Stimulated activated naive CD8-positive, alpha-beta T cell treated with anti-CD3 and anti-CD28 coated beads, Interleukin-15, Interleukin-2, amounts not matched to agents 100 ng/mL and 50 ng/mL, for 24 hours (primary cell): ENCODE data around the gene STAT3.
"Not testable (repeated sequence)": the region's sequence is repeated elsewhere in the genome, so short reads cannot be mapped to it uniquely, and the experiment has no call there.

Experiments used
- H3K27ac Mint-ChIP-seq: one replicate; pipeline ENCODE4 v1.8.0; 2021; ENCODE audit warnings: mild to moderate bottlenecking, mixed read lengths
- H3K27me3 Mint-ChIP-seq: one replicate; pipeline ENCODE4 v1.8.0; 2021; ENCODE audit warnings: mixed read lengths
- H3K36me3 Mint-ChIP-seq: one replicate; pipeline ENCODE4 v1.8.0; 2021; ENCODE audit warnings: low read depth, mixed read lengths
- H3K4me1 Mint-ChIP-seq: one replicate; pipeline ENCODE4 v1.8.0; 2021; ENCODE audit warnings: low read depth, mixed read lengths
- H3K4me3 Mint-ChIP-seq: one replicate; pipeline ENCODE4 v1.8.0; 2021; ENCODE audit warnings: mild to moderate bottlenecking, mixed read lengths
- H3K9me3 Mint-ChIP-seq: one replicate; pipeline ENCODE4 v1.8.0; 2021; ENCODE audit warnings: mixed read lengths

The STAT3 gene

DNA sequence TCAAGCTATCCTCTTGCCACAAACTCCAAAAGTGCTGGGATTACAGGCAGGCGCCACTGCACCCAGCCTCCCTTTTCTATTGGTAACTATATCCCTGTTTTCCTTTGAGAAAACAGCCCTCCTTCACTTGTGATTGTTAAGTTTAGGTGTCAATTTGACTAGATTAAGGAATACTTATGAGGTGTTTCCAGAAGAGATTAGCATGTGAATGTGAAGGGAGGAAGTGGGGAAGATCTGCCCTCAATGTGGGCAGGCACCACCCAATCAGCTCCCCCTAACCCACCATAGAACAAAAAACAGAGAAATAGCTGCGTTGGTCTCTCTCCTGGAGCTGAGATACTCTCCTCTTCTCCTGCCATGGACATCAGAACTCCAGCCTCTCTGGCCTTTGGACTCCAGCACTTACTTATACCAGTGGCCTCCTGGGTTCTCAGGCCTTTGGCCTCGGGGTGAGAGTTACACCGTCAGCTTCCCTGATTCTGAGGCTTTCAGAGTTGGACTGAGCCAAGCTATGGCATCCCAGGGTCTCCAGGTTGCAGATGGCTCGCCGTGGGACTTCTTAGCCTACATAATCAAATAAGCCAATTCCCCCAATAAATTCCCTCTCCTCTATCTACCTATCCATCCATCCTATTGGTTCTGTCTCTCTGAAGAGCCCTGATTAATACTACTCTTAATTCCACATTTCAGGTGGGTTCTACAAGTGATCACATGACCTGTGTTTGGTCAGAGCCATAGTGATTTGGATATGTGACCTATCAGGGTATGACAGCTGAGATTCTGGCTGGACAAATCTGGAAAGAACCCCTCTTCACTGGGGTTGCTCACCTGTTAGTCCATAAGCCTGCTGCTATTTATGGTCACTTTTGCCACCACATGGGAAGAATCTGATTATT, 12.0 kb upstream of the STAT3 start:
- Mint-ChIP-seq H3K27me3 (no peaks in the 10 kb centered on the region), H3K27ac (peak overlapping the region; percentile 26), H3K36me3 (no peaks in the 10 kb centered on the region), H3K9me3 (no peaks in the 10 kb centered on the region), H3K4me3 (no peak overlapping the region), H3K4me1 (peaks cover 33% of the 10 kb centered on the region)

DNA sequence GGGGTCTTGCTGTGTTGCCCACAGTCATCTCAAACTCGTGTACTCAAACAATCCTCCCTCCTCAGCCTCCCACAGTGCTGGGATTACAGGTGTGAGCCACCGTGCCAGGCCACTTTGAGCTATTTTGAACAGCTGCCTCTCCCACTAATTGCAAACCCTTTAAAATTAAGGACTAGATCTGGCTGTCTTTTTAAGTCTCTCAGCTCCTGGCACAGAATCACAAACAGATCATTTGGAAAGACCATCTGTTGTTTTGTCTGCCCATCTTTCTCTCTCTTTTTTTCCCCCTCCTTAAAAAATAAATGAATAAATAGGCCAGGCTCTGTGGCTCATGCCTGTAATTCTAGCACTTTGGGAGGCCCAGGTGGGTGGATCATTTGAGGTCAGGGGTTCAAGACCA, 10.9 kb upstream of the STAT3 start:
- Mint-ChIP-seq H3K4me1 (peaks cover 33% of the 10 kb centered on the region), H3K4me3 (no peak overlapping the region), H3K36me3 (no peaks in the 10 kb centered on the region), H3K9me3 (no peaks in the 10 kb centered on the region), H3K27me3 (no peaks in the 10 kb centered on the region), H3K27ac (no peak overlapping the region)

DNA sequence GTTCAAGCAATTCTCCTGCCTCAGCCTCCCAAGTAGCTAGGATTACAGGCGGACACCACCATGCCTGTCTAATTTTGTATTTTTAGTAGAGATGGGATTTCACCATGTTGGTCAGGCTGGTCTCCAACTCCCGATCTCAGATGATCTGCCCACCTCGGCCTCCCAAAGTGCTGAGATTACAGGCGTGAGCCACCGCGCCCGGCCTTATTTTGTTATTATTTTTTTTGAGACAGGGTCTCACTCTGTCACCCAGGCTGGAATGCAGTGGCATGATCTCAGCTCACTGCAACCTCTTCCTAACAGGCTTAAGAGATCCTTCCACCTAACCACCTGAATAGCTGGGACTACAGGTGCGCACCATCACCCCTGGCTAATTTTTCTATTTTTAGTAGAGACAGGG, 7.4 kb upstream of the STAT3 start:
- H3K4me3 Mint-ChIP-seq, H3K27ac Mint-ChIP-seq, H3K27me3 Mint-ChIP-seq, H3K36me3 Mint-ChIP-seq, H3K9me3 Mint-ChIP-seq: not testable (repeated sequence)
- peaks cover 37% of the 10 kb centered on the region for H3K4me1 Mint-ChIP-seq

DNA sequence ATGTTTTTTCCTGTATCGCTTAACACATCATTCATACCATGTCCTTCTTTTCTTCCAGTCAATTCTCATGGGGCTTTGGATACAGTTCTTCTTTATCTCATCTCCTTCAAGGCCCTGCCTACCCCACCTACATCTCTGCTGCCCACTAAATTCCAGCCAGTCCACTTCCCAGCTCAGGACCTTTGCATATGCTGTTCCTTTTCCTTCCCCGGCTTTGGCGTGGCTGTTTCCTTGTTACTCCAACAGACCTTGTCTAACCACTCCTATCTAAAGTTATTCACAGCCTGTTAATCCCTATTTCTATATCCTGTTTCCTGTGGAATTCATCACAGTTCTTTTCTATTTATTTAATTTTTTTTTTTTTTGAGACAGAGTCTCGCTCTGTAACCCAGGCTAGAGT, 6.6 kb upstream of the STAT3 start:
- H3K27me3 Mint-ChIP-seq = no peaks in the 10 kb centered on the region
- no peak overlapping the region for H3K27ac Mint-ChIP-seq
- no peaks in the 10 kb centered on the region for H3K36me3 Mint-ChIP-seq
- H3K4me3 Mint-ChIP-seq = no peak overlapping the region
- H3K9me3 Mint-ChIP-seq = no peaks in the 10 kb centered on the region
- H3K4me1 Mint-ChIP-seq = peaks cover 37% of the 10 kb centered on the region

DNA sequence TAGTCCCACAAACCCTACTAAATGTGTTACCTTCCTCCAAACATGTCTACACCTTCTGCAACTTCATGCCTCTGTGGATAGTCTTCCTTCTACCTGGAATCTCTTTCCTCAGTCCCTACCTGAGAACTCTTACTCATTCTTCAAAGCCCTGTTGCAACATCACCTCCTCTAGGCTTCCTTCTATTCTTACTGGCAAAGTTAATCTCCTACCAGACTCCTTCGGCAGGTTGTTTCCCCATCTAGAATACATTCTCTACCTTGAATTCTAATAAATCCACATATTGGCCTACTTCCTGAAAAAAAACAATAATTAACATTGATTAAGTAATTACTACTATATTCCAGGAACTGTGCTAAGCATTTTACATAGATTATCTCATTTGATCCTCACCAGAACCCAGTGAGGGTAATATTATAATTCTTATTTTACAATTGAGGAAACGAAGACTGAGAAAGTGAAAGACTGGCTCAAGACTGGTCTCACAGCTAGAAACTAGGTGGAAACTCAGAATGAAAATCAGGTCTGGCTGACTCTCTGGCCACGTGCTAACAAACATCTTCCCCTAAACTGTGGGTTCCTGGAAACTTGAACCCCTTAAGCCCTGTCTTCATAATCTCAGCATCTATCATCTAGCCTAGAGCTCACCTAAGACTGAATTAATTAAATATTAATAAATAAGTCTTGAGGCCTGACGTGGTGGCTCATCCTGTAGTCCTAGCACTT, 4.6 kb upstream of the STAT3 start:
- Mint-ChIP-seq H3K4me3 (peak overlapping the region; percentile 11), H3K4me1 (peaks cover 43% of the 10 kb centered on the region), H3K9me3 (no peaks in the 10 kb centered on the region), H3K27me3 (no peaks in the 10 kb centered on the region), H3K36me3 (no peaks in the 10 kb centered on the region), H3K27ac (peak overlapping the region; percentile 84)

DNA sequence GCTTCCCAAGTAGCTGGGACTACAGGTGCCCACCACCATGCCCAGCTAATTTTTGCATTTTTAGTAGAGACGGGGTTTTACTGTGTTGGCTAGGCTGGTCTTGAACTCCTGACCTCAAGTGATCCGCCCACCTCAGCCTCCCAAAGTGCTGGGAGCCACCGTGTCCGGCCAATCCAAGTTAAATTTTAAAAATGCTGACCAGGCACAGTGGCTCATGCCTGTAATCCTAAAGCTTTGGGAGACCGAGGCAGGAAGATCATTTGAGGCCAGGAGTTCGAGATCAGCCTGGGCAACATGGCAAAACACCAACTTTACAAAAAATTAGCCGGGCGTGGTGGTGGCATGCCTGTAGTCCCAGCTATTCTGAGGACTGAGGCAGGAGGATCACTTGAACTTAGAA, 3.2 kb upstream of the STAT3 start:
- H3K4me1 Mint-ChIP-seq = peaks cover 50% of the 10 kb centered on the region
- H3K27me3 Mint-ChIP-seq, H3K4me3 Mint-ChIP-seq, H3K36me3 Mint-ChIP-seq, H3K27ac Mint-ChIP-seq, H3K9me3 Mint-ChIP-seq: not testable (repeated sequence)

DNA sequence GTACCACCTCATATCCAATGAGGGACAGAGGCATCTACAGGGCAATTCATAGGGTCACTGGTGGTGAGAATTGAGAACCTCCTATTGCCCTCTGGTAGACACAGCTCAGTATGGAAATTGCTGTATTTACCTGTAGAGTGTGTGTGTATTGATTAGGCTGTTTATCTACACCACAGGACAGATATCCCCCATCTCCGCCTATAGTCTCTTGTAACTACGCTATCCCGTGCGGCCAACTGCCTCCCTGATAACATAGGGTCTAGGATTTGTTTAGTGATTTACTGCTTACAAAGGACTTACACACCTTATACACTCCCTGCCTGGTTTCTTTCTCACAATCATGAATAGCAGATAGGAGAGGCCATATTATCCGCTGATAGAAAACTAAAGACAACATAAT, 1.7 kb upstream of the STAT3 start:
- Mint-ChIP-seq H3K4me3 (peak overlapping the region; percentile 94), H3K4me1 (peaks cover 66% of the 10 kb centered on the region), H3K9me3 (no peaks in the 10 kb centered on the region), H3K36me3 (peaks cover 20% of the 10 kb centered on the region), H3K27me3 (no peaks in the 10 kb centered on the region), H3K27ac (peak overlapping the region; percentile 100)

DNA sequence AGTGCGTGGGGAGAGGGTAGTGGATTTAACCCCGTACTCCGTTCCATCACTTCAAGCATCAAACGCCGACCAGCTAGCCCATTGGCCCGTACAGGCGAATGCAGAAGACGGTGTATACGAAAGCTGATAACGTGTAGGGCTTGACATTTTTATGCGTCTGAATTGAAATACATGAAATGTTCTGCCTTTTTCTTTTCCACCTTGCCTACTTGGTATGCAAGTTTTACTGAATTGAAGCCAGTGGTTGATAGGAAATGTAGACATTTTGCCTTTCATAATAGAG, 834 bp upstream of the STAT3 start:
- peaks cover 24% of the 10 kb centered on the region for H3K36me3 Mint-ChIP-seq
- H3K4me3 Mint-ChIP-seq = peak overlapping the region; percentile 94
- no peaks in the 10 kb centered on the region for H3K27me3 Mint-ChIP-seq
- peaks cover 71% of the 10 kb centered on the region for H3K4me1 Mint-ChIP-seq
- peak overlapping the region; percentile 100 for H3K27ac Mint-ChIP-seq
- H3K9me3 Mint-ChIP-seq = no peaks in the 10 kb centered on the region

DNA sequence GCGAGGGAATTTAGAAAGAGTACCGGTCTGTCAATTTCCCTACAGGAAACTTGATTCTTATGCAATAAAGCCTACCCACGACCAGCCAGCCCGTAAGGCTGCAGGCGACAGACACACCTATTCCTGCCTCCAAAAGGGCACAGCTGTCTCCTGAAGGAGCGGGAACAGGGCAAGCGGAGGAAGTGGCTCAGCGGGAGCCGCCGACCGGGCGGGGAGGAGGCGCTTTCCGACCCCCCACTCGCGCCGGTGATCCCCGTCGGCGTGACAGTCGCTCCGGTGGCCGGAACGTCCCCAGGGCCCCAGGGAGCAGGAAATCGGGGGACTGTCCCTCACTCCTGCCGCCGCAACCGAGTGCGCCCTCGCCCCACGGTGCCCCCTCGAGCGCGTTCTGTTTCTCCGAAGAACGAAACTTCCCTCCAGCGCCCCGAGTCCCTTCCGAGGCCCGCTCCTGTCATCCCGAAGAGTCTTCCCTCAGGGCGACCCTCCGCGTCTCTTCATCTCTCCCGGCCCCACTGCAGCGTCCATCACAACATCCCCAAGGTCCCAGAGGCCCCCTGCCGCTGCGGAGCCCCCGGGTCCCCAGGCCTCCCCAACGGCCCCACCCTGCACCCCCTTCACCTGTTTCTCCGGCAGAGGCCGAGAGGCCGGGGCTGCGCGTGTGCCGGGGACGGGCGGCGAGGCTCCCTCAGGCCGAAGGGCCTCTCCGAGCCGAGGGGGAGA, 421 bp downstream of the STAT3 start:
- H3K4me1 Mint-ChIP-seq = peaks cover 71% of the 10 kb centered on the region
- H3K36me3 Mint-ChIP-seq = peaks cover 32% of the 10 kb centered on the region
- peak overlapping the region; percentile 94 for H3K4me3 Mint-ChIP-seq

DNA sequence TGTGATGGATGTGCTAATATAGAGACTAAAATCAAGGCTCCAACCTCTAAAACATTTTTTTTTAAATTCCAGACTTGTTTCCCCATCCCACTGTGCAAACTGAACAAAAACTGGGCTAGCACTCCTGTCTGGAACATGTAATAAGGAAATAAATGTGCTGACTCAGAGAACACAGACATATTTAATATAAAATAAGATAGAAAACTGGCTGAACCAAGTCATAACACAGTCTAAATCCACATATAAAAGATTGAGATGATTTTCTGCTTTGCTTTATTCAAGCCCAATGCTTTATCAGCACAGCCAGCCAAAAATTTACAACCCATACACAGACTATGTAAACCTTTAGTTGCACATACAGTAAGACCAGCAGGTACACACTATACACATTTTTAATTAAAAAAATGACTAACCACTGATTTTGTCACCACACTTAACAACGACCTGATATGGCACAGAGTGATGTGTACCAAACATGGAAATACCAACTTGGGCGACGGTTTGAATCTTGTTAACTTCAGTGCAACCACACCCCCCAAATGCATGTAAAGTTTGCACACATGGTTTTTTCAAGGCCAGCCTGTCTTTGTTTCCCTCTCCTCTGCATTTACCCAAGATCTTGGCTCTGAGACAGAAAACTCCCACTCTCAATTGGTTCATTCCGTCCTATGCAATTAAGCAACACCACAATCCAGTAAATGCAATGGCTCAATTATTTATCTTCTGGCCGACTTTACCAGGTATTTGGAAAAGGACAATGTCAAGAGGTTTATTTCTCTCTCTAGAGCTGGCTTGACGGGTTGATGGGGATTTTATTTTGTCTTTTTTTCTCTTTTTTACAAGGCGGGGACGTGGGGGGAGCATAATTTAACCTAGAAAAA, 1.2 kb downstream of the STAT3 start:
- Mint-ChIP-seq H3K4me3 (peak overlapping the region; percentile 94), H3K9me3 (no peaks in the 10 kb centered on the region), H3K27ac (peak overlapping the region; percentile 100), H3K4me1 (peaks cover 72% of the 10 kb centered on the region), H3K27me3 (no peaks in the 10 kb centered on the region), H3K36me3 (peaks cover 37% of the 10 kb centered on the region)

More for the DNA sequence above, 421 bp downstream of the STAT3 start:
- H3K9me3 Mint-ChIP-seq = no peaks in the 10 kb centered on the region
- H3K27me3 Mint-ChIP-seq = no peaks in the 10 kb centered on the region
- H3K27ac Mint-ChIP-seq = peak overlapping the region; percentile 100

DNA sequence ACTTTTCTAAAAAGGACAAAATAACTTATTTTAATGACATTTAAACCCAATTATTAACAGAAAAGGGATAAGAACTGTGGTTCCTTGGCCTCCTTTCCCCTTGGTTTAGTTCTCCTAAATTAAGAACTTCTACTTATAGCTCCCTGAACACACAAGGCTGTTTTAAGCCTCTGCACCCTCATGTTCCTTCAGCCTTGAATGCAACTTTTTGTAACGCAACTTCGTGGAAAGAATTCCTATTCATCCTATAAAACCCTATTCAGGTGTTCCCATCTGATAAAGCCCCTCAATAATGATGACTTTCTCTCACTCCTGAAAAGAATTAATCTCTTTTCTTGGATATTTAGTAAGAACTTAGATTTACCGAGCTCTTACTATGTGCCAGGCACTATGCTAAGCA, 6.3 kb downstream of the STAT3 start:
- Mint-ChIP-seq H3K9me3 (no peaks in the 10 kb centered on the region), H3K36me3 (peaks cover 64% of the 10 kb centered on the region), H3K27me3 (no peaks in the 10 kb centered on the region), H3K4me1 (peaks cover 86% of the 10 kb centered on the region), H3K27ac (no peak overlapping the region), H3K4me3 (no peak overlapping the region)

DNA sequence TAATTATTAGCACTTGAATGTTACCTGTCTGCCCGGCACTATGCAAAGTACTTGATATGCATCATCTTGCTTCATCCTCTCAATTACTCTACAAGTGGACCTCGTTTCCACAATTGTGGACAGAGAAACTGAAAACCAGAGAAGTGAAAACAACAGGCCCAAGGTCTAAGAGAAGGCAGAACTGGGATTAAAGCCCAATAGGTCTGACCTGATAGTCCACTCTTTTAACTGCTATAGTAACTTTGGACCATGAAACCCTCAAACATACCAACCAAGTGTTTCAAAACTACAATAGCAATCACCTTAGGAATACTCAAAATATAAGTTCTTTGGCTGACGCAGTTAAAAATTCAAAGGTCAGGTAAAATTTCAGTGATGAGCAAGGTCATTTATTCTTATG, 7.3 kb downstream of the STAT3 start:
- Mint-ChIP-seq H3K27me3 (no peaks in the 10 kb centered on the region), H3K4me3 (peak overlapping the region; percentile 49), H3K36me3 (peaks cover 59% of the 10 kb centered on the region), H3K27ac (peak overlapping the region; percentile 58), H3K9me3 (no peaks in the 10 kb centered on the region), H3K4me1 (peaks cover 81% of the 10 kb centered on the region)

DNA sequence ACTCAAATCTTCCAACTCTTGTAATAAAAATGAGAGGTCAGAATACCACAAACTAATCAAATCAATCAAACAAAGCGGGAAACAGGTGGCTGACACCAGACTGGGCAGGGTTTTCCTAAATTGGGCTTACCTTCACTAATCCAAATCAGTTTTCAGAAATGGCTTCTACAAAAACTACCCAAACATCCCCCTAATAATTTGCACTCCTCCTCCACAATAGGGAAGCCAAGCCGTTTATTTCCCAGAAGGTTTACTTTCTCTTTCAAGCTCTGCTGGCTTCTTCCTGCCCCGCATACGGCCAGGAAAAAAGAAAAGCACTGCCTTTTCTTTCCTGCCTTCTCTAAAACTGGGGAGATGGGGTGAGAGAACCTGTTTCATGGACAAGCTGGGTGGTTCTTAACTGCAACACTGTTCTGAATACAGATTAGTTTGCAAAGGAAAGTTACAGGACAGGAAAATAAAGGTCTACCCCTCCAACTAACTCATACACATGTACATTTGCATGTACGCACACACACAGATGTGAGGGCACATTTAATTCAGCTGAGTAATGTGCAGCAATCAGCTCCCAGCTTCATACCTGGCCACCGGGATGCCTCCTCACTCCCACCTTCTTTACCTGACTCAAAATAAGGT, 9.2 kb downstream of the STAT3 start:
- peak overlapping the region; percentile 96 for H3K27ac Mint-ChIP-seq
- H3K27me3 Mint-ChIP-seq = no peaks in the 10 kb centered on the region
- peaks cover 52% of the 10 kb centered on the region for H3K36me3 Mint-ChIP-seq
- peak overlapping the region; percentile 79 for H3K4me3 Mint-ChIP-seq
- no peaks in the 10 kb centered on the region for H3K9me3 Mint-ChIP-seq
- H3K4me1 Mint-ChIP-seq = peaks cover 77% of the 10 kb centered on the region

DNA sequence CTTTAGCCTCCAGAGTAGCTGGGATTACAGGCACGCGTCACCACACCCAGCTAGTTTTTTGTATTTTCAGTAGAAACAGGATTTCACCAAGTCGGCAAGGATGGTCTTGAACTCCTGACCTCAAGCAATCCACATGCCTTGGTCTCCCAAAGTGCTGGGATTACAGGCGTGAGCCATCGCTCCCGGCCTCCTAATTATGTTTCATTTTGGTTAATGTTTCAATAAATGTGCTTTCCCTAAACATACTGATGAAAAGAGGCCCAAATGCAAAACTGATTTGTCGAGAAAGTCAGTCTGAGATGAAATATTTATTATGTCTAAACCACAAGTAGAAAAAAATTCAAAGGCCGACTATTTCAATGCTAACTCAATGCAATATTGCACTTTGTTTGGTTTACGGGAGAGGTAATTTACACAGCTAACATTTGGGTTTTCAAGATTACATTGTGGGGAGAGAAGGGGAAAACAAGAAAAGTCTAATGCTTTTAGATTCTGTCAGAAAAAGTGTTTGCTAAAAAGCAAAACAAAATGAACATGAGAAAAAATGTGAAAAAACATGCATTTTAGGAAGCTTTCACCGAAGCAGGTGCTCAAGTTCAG, 9.8 kb downstream of the STAT3 start:
- H3K36me3 Mint-ChIP-seq = peaks cover 52% of the 10 kb centered on the region
- H3K4me3 Mint-ChIP-seq = peak overlapping the region; percentile 79
- H3K27me3 Mint-ChIP-seq = no peaks in the 10 kb centered on the region
- no peaks in the 10 kb centered on the region for H3K9me3 Mint-ChIP-seq
- H3K27ac Mint-ChIP-seq = peak overlapping the region; percentile 96
- H3K4me1 Mint-ChIP-seq = peaks cover 77% of the 10 kb centered on the region
